ENCODE data around the gene PGAM5. TPM values are rescaled to one million over a fixed set of nuclear protein-coding genes. Genes with fewer than 3 reads are reported as not detected.

Gene PGAM5
- total RNA-seq, 1 experiment from 2014 or later: 112 TPM

GRCh38 chr12:132717011-132717410, 6.4 kb downstream of the PGAM5 start:
- Histone ChIP-seq H3K23ac (ENCODE audit: insufficient read length, low read depth, low read length) (no peak overlapping the region), H4K8ac (replicated peaks; ENCODE audit: insufficient read length, low read depth, low read length) (no peak overlapping the region), H4K5ac (ENCODE audit: insufficient read length, low read depth, low read length) (no peak overlapping the region), H3K27me3 (ENCODE audit: insufficient read depth, low read length) (no peaks in the 10 kb centered on the region), H2BK5ac (ENCODE audit: insufficient read length, low read length) (no peak overlapping the region), H4K91ac (ENCODE audit: insufficient read length, low read depth, low read length) (no peak overlapping the region), H3K18ac (ENCODE audit: insufficient read length, low read depth, low read length) (no peak overlapping the region), H2BK120ac (ENCODE audit: low read depth, low read length, poor library complexity, severe bottlenecking) (no peak overlapping the region), H3K9ac (ENCODE audit: extremely low read depth, insufficient read length, low read length) (no peak overlapping the region), H3K23me2 (ENCODE audit: insufficient read length, low read depth, low read length, poor library complexity, severe bottlenecking) (no peaks in the 10 kb centered on the region), H2AK5ac (ENCODE audit: insufficient read length, low read length) (no peak overlapping the region), H3K4ac (ENCODE audit: low read depth, low read length) (no peak overlapping the region), H3K79me2 (ENCODE audit: insufficient read depth, low read length) (peaks cover 9% of the 10 kb centered on the region; the same call in 1 of the 2 replicates), H3K79me1 (ENCODE audit: insufficient read depth, low read depth, low read length, poor library complexity, severe bottlenecking) (peaks cover 6% of the 10 kb centered on the region), H4K20me1 (ENCODE audit: control insufficient read depth, insufficient read depth, insufficient read length) (no peaks in the 10 kb centered on the region), H3K9me3 (ENCODE audit: control insufficient read depth, low read depth, low read length) (no peaks in the 10 kb centered on the region), H2BK15ac (ENCODE audit: low read depth, low read length) (no peak overlapping the region), H2BK12ac (ENCODE audit: insufficient read length, low read depth, low read length) (no peak overlapping the region), H2BK20ac (ENCODE audit: low read depth, low read length, poor library complexity, severe bottlenecking) (no peak overlapping the region), H3K27ac (ENCODE audit: insufficient read length, low read depth, low read length) (no peak overlapping the region), H3K14ac (ENCODE audit: insufficient read depth, low read length) (no peak overlapping the region), H3K4me1 (ENCODE audit: insufficient read depth, low read length) (no peaks in the 10 kb centered on the region), H2AFZ (ENCODE audit: low read length) (no peak overlapping the region), H3T11ph (ENCODE audit: low read length) (no peak overlapping the region), H3K4me2 (ENCODE audit: insufficient read depth, insufficient read length, low read length) (no peak overlapping the region), H3K56ac (ENCODE audit: insufficient read length, low read depth, low read length) (no peak overlapping the region)
- DNase-seq: no peak
- TF ChIP-seq CTCF (conservative IDR thresholded peaks at IDR 0.05): no peak
- H3K4me1 Mint-ChIP-seq: peaks cover 2 to 3% of the 10 kb centered on the region in 2 experiments; a peak in 2 of 4 replicates
- H3K27me3 Mint-ChIP-seq (ENCODE audit: low read depth): no peaks in the 10 kb centered on the region
- peaks cover 30 to 73% (median 63%) of the 10 kb centered on the region in 3 experiments; a peak in 6 of 7 replicates for H3K36me3 Mint-ChIP-seq (ENCODE audit: insufficient read depth in 1 of 3, low read depth in 3 of 3)
- H3K9me3 Mint-ChIP-seq: no peaks in the 10 kb centered on the region
- no CpG with 5 or more reads among the region's 17 CpGs for WGBS (ENCODE audit: extremely low coverage, insufficient read length, low lambda C conversion rate)
- no peak overlapping the region for H3K4me3 Mint-ChIP-seq
- H3K27ac Mint-ChIP-seq: no peak overlapping the region

Data from H9 (cell line).